Fibroblast of upper back skin (primary cell): ENCODE results near the gene ZNF467.

Experiments
- DNase-seq: peaks from one replicate; pipeline ENCODE4 v3.0.0-alpha.2; 2013

Gene ZNF467

GRCh38 chr7:149724661-149725425 is 48.5 kb downstream of the ZNF467 start:
- DNase-seq = no peak

DNA sequence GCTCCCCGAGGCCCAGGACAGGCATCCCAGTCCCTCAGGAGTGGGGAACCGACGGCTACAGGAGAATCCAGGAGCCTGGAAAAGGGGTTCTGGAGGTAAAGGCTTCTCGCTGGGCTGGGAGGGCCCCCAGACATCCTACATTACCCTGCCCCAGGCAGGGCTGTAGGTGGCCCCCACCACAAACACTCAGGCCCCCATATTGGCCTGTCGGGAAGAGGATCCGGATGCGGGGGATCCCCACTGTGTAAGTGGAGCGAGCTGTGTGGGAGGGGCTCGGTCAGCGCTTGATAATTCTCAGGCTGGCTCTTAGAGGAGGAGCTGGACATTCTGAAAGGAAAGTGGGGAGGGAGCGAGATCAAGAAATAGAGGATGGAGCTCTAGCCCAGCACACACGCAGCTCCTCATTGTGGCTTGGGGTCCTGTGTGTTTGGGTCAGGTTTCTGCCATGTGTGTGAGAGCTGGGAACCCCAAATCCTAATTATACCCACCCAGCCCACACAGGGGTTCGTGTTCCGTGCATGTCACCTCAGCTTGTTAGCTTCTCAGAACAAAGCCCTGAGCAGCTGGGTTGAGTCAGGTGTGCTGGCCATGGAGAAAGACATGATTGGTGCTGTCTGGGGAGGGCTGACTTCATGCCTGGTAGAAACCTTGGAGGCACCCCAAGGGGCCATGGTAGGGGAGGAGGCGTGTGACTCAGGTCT is 49.4 kb downstream of the ZNF467 start:
- DNase-seq = no peak

DNA sequence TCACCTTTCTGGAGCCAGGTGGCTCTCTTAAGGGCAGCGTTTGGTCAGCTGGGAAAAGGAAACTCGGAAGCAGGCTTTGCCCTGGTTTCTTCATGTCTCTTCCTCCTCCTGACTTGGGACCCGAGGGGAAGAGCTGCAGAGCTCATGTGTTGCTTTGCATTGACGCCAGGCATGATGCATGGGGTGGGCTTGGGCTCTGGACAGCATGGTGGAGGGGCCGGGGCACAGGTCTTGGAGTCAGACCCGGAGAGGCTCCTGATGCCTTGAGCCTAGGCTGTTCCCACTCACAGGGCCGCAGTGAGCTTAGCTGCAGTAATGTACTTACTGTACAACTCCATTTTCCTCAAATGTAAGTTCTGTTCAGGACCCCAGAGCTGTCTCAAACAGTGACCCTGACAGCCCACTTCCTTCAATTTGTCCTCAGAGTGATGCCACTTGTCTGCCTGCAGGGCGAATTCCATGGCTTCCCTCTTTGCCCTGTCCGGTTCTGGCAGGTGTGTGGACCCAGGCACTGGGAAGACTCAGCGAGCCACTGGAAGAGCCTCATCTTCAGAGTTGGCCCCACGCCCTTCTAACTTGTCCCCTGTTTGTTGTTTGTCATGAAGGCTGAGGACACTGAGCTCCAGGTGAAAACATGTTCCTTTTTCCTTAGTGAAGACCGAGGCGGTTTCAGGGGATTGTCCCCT is 50.2 kb downstream of the ZNF467 start:
- no peak for DNase-seq

GRCh38 chr7:149722356-149722957 is 50.9 kb downstream of the ZNF467 start:
- no peak for DNase-seq

GRCh38 chr7:149721084-149721601 is 52.2 kb downstream of the ZNF467 start:
- no peak for DNase-seq

DNA sequence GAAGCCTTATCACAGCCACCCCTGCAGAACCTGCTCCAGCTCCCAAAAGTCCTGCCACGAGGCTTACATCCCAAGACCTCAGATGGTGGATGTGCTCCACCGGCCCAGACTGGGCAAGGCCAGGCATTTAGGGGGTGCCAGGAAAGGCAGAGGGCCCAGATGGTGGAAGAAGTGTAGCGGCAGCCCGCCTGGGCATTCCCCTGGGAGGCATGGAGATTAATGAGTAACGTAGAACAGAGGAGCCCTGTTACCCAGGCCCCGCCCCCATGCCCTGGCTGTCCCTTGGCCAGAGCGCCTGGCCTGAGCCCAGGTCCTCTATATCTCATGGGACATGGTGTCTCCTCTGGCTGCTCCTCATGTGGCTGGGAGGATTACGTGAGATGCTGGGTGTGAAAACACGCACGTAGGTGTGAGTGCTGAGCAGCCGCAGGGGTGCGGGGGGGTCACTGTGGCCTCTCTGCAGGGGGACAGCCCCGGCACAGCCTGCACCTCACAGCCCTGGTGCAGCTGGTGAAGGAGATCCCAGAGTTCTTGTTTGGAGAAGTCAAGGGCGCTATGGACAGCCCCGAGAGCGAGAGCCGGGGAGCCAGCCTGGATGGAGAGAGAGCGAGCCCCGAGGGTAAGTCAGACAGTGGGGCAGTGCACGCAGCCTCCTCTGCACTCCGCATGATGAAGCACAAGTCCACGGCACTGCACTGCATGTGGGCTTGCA is 52.9 kb downstream of the ZNF467 start:
- DNase-seq = no peak

DNA sequence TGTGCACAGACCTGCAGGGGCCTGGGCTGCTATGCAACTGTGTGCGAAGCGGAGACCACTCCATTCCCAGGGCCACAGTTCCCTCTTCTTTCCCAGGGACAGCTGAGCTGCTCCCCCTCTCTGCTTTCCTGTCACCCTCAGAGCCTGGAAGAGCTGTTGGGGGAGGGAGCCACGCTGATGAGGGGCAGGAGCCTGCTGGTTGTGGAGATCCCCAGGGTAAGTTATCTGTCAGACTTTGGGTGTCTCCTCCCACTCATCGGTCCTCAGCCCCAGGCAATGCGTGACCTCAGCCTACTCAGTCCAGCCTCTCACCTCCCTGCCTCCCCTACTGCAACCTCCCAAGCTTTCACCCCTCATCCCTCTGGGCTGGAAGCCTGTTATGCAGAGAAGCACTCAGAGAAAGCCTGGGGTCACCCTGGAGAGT is 53.5 kb downstream of the ZNF467 start:
- no peak for DNase-seq

- DNase-seq = peak; percentile 66
Observed at GRCh38 chr7:149719050-149719899, 54.1 kb downstream of the ZNF467 start.

DNA sequence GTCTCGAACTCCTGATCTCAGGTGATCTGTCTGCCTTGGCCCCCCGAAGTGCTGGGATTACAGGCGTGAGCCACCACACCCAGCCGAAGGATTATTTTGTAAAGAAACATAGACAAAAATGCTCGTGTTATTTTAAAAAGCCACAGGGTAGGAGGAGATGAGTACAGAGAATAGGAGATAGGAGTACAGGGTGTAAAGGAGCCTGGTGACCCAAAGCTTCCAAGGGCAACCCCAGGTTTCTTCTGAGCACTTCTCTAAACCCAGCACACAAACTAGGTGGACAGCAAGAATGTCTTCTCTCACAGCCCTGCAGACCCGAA is 54.7 kb downstream of the ZNF467 start:
- DNase-seq = no peak

- DNase-seq = no peak
Observed at GRCh38 chr7:149717481-149717880, 55.9 kb downstream of the ZNF467 start.

DNA sequence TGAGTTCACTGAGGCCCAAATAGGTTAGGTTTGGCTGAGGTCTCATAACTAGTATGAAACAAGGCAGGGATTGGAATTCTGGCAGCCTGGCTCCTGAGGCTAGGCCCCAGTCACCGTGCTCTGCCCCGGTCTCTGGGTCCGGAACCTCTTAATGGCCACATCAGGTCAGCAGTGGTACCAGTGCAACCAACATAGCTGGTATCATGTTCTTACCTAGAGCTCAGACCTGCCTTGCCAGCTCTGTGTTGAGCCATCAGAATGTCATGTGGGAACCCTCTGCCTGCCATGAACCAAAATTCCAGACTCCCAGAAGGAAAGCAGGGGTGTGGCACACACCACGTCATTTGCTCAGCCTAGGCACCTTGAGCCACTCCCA is 56.5 kb downstream of the ZNF467 start:
- DNase-seq = no peak

- peak; percentile 20 for DNase-seq
Observed at GRCh38 chr7:149716007-149716931, 57.1 kb downstream of the ZNF467 start.

- DNase-seq = no peak
Observed at GRCh38 chr7:149715476-149715875, 57.9 kb downstream of the ZNF467 start.

DNA sequence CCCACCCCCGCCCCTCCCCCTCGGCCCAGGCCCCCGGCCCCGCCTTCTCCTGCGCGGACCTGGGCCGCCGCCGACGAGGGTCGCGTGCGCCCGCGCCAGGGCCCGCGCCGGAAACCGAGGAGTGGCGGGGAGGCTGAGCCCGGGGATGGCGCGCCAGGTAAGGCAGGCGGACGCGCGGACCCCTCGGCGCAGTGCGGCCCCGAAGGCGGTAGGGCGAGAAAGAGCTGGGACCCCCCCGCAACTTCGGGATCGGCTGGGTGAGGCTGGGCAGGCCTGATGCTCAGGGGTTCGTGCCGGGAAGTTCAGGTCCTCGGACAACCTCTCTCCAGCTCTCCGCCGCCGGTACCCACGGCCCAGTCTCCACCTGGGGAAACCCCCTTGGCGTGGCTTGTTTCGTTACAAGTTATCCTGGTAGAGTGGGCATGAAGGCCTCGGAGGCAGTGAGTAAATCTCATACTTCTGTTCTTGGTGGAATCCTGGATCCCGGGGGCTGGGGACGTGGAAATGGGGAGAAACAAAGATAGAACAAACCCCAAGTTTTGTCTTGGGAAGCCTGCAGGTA is 58.4 kb downstream of the ZNF467 start:
- no peak for DNase-seq
